Stimulated activated CD8-positive, alpha-beta memory T cell treated with anti-CD3 and anti-CD28 coated beads, Interleukin-2, amount 100 ng/mL, for 1 hour (primary cell): ENCODE measurements around the gene CHSY1.
"Not testable (repeated sequence)": the region's sequence is repeated elsewhere in the genome, so short reads cannot be mapped to it uniquely, and the experiment has no call there.

Source experiments
- DNase-seq, 2 donors: peaks; one replicate each; pipeline ENCODE4 v3.0.0-alpha.2; 2020; ENCODE audit warnings: low read depth in 2 of 2

Gene CHSY1

GRCh38 chr15:101251830-101252820 lies at the start of gene CHSY1:
Gene CHSY1 (minus strand): TSS chr15:101252048. CDS start chr15:101251456, 592 bp downstream.
- DNase-seq, result peak; percentile 73 to 76

- DNase-seq, result no peak
These were observed 44.9 kb upstream of the CHSY1 start for GRCh38 chr15:101296418-101297405.

- DNase-seq, result no peak
These were observed 43.8 kb upstream of the CHSY1 start for GRCh38 chr15:101295607-101296161.

- peak; percentile 95 to 97 for DNase-seq
These were observed 43.1 kb upstream of the CHSY1 start, which contains the start of gene SNRPA1 for GRCh38 chr15:101294731-101295606. Gene SNRPA1 (minus strand): TSS chr15:101295248. CDS start chr15:101295178, 70 bp downstream.

GRCh38 chr15:101293122-101293521 lies 41.3 kb upstream of the CHSY1 start:
- DNase-seq, result no peak

- no peak for DNase-seq
These were observed 37.2 kb upstream of the CHSY1 start for GRCh38 chr15:101288905-101289513.

GRCh38 chr15:101287342-101287741 lies 35.5 kb upstream of the CHSY1 start:
- not testable (repeated sequence) for DNase-seq

GRCh38 chr15:101286471-101287114 lies 34.7 kb upstream of the CHSY1 start:
- DNase-seq, result no peak

GRCh38 chr15:101283931-101284330 lies 32.1 kb upstream of the CHSY1 start:
- no peak for DNase-seq

- DNase-seq, result no peak
These were observed 28.2 kb upstream of the CHSY1 start for GRCh38 chr15:101280007-101280406.

- no peak for DNase-seq
These were observed 26.2 kb upstream of the CHSY1 start for GRCh38 chr15:101277943-101278564.

- peak; percentile 75 to 83 for DNase-seq
These were observed 25.4 kb upstream of the CHSY1 start, which contains the start of gene SELENOS for GRCh38 chr15:101277038-101277822. Gene SELENOS (minus strand): TSS chr15:101277485. CDS start chr15:101277417, 68 bp downstream.

GRCh38 chr15:101276501-101277037 lies 24.7 kb upstream of the CHSY1 start:
- no peak for DNase-seq

- no peak for DNase-seq
These were observed 23.2 kb upstream of the CHSY1 start for GRCh38 chr15:101275018-101275417.

- DNase-seq, result no peak
These were observed 21.7 kb upstream of the CHSY1 start for GRCh38 chr15:101273534-101273933.

GRCh38 chr15:101272584-101272983 lies 20.7 kb upstream of the CHSY1 start:
- no peak for DNase-seq

- DNase-seq, result no peak
These were observed 17.8 kb upstream of the CHSY1 start for GRCh38 chr15:101269479-101270223.
